Hepatocyte (in vitro differentiated cells): ENCODE data around the gene SYT2. TPM values are rescaled to one million over a fixed set of nuclear protein-coding genes. Genes with fewer than 3 reads are reported as not detected.
"Not testable (repeated sequence)": the region's sequence is repeated elsewhere in the genome, so short reads cannot be mapped to it uniquely, and the experiment has no call there.

Experiments
- DNase-seq: peaks from one replicate; pipeline ENCODE4 v3.0.0-alpha.2; 2016; ENCODE audit warnings: low spot score
- H2AFZ ChIP-seq: fragments of 200-600 bp; sonication (generic); 2 replicates; pipeline ENCODE4 v1.6.0; 2016; ENCODE audit warnings: antibody characterized with exemption, mild to moderate bottlenecking
- H3K27ac ChIP-seq: fragments of 200-600 bp; sonication (generic); 2 replicates; pipeline ENCODE4 v1.5.1; 2016; ENCODE audit warnings: mild to moderate bottlenecking
- H3K27me3 ChIP-seq: fragments of 200-600 bp; sonication (generic); 2 replicates; pipeline ENCODE4 v1.6.1; 2016
- H3K36me3 ChIP-seq: fragments of 200-600 bp; sonication (generic); replicated peaks from 2 replicates; pipeline ENCODE4 v1.5.1; 2016; ENCODE audit warnings: low read depth; ENCODE audit not compliant: insufficient read depth
- H3K4me1 ChIP-seq: fragments of 200-600 bp; sonication (generic); 2 replicates; pipeline ENCODE4 v1.5.1; 2016; ENCODE audit warnings: mild to moderate bottlenecking, moderate library complexity; ENCODE audit not compliant: insufficient read depth
- H3K4me2 ChIP-seq: fragments of 200-600 bp; sonication (generic); 2 replicates; pipeline ENCODE4 v1.6.0; 2016
- H3K4me3 ChIP-seq: fragments of 200-600 bp; sonication (generic); 2 replicates; pipeline ENCODE4 v1.5.1; 2016; ENCODE audit warnings: mild to moderate bottlenecking
- H3K79me2 ChIP-seq: fragments of 200-600 bp; sonication (generic); 2 replicates; pipeline ENCODE4 v1.6.0; 2017; ENCODE audit warnings: mild to moderate bottlenecking
- H3K9me2 ChIP-seq: fragments of 200-600 bp; sonication (generic); replicated peaks from 2 replicates; pipeline ENCODE4 v1.6.0; 2017; ENCODE audit warnings: mild to moderate bottlenecking; ENCODE audit not compliant: insufficient read depth
- H3K9me3 ChIP-seq: fragments of 200-600 bp; sonication (generic); 2 replicates; pipeline ENCODE4 v1.5.1; 2016; ENCODE audit warnings: low read depth, mild to moderate bottlenecking
- H4K20me1 ChIP-seq: fragments of 200-600 bp; sonication (generic); 2 replicates; pipeline ENCODE4 v1.6.0; 2016; ENCODE audit warnings: mild to moderate bottlenecking; ENCODE audit not compliant: insufficient read depth, poor library complexity, severe bottlenecking
- CTCF ChIP-seq: fragments of 200-600 bp; sonication (generic); IDR thresholded peaks from 2 replicates; pipeline ENCODE4 v1.5.1; 2016; ENCODE audit warnings: antibody characterized with exemption, mild to moderate bottlenecking; ENCODE audit not compliant: poor library complexity
- EZH2 ChIP-seq: fragments of 200-600 bp; sonication (generic); IDR thresholded peaks from 2 replicates; pipeline ENCODE4 v1.6.1; 2016; ENCODE audit warnings: antibody characterized with exemption, mild to moderate bottlenecking, borderline replicate concordance
- EZH2phosphoT487 ChIP-seq: fragments of 200-600 bp; sonication (generic); IDR thresholded peaks from one replicate; pipeline ENCODE4 v1.6.1; 2018; ENCODE audit warnings: antibody characterized with exemption, mild to moderate bottlenecking, low read depth, moderate library complexity; ENCODE audit not compliant: unreplicated experiment, severe bottlenecking
- WGBS: methylation state at CpG from one replicate; pipeline ENCODE4 v1.1.6; 2016; ENCODE audit warnings: low lambda C conversion rate; ENCODE audit errors: missing lambda C conversion rate; 5-methylcytosine and 5-hydroxymethylcytosine counted together
- polyA plus RNA-seq: library from polyadenylated mRNA; unstranded; fragments of >200 nt; fragmentation: Nextera tagmentation; extraction: Ambion mirVana; gene quantifications from 2 replicates; pipeline ENCODE4 v1.2.1, GENCODE V29; 2016
- total RNA-seq: library from RNA; depleted of rRNA; stranded (reverse); fragments of >200 nt; gene quantifications from 2 replicates; pipeline ENCODE4 v1.2.3, GENCODE V29; 2014

The SYT2 gene
- total and polyA plus RNA-seq, 2 experiments from 2014 or later: 0.81 to 0.90 TPM

- H3K4me1 ChIP-seq: peaks cover 23% of the 10 kb centered on the region
- WGBS: 57% methylated on average over 4 of the region's 4 CpGs
- no peak overlapping the region for H3K4me2 ChIP-seq
- TF ChIP-seq CTCF: no peak
- H4K20me1 ChIP-seq: no peaks in the 10 kb centered on the region
- H2AFZ ChIP-seq: no peak overlapping the region
- H3K79me2 ChIP-seq: no peaks in the 10 kb centered on the region
- DNase-seq: peak; percentile 37
- H3K9me2 ChIP-seq: no peaks in the 10 kb centered on the region
- no peaks in the 10 kb centered on the region for H3K9me3 ChIP-seq
- H3K27me3 ChIP-seq: no peaks in the 10 kb centered on the region
- peak overlapping the region; percentile 46 for H3K27ac ChIP-seq
- H3K4me3 ChIP-seq: no peak overlapping the region
- no peaks in the 10 kb centered on the region for H3K36me3 ChIP-seq
Observed at GRCh38 chr1:202586018-202586821, 124.0 kb downstream of the SYT2 start.

GRCh38 chr1:202585590-202585933 lies 124.7 kb downstream of the SYT2 start:
- Histone ChIP-seq H3K9me2 (no peaks in the 10 kb centered on the region), H3K79me2 (no peaks in the 10 kb centered on the region), H4K20me1 (no peaks in the 10 kb centered on the region), H3K27ac (peak overlapping the region; percentile 46), H3K4me3 (no peak overlapping the region), H3K36me3 (no peaks in the 10 kb centered on the region), H3K27me3 (no peaks in the 10 kb centered on the region), H3K4me2 (no peak overlapping the region), H3K9me3 (no peaks in the 10 kb centered on the region), H2AFZ (no peak overlapping the region), H3K4me1 (peaks cover 23% of the 10 kb centered on the region)
- no peak for DNase-seq
- no peak for TF ChIP-seq EZH2
- TF ChIP-seq EZH2phosphoT487: no peak
- no peak for TF ChIP-seq CTCF

GRCh38 chr1:202584707-202585589 lies 125.3 kb downstream of the SYT2 start:
- Histone ChIP-seq H4K20me1 (no peaks in the 10 kb centered on the region), H3K36me3 (no peaks in the 10 kb centered on the region), H3K79me2 (no peaks in the 10 kb centered on the region), H3K9me3 (no peaks in the 10 kb centered on the region), H3K4me2 (no peak overlapping the region), H3K4me3 (no peak overlapping the region), H3K27me3 (no peaks in the 10 kb centered on the region), H3K9me2 (no peaks in the 10 kb centered on the region), H3K27ac (no peak overlapping the region), H2AFZ (no peak overlapping the region), H3K4me1 (peaks cover 29% of the 10 kb centered on the region)
- no peak for DNase-seq
- 81% methylated on average over 8 of the region's 8 CpGs for WGBS
- TF ChIP-seq EZH2phosphoT487: no peak
- no peak for TF ChIP-seq CTCF
- TF ChIP-seq EZH2: no peak

GRCh38 chr1:202582350-202582749 lies 127.9 kb downstream of the SYT2 start:
- WGBS: 92% methylated on average over 5 of the region's 5 CpGs
- peaks cover 38% of the 10 kb centered on the region for H3K4me1 ChIP-seq
- H4K20me1 ChIP-seq, H3K4me3 ChIP-seq, H3K27me3 ChIP-seq, H3K36me3 ChIP-seq, H3K27ac ChIP-seq, H3K4me2 ChIP-seq, H2AFZ ChIP-seq, H3K79me2 ChIP-seq, H3K9me3 ChIP-seq, H3K9me2 ChIP-seq, DNase-seq: not testable (repeated sequence)
